Muscle of back (tissue), 13 donors: ENCODE measurements around the gene BPTF. TPM values are rescaled to one million over a fixed set of nuclear protein-coding genes. Genes with fewer than 3 reads are reported as not detected.
A peak's percentile ranks its signal among the peaks of the same experiment; 100 is the strongest.
"Not testable (repeated sequence)": the region's sequence is repeated elsewhere in the genome, so short reads cannot be mapped to it uniquely, and the experiment has no call there.

Experiments
- DNase-seq, 3 donors: peaks; one replicate each; pipeline versions ENCODE4 v3.0.0 to v3.0.0-alpha.2; 2013
- long read RNA-seq, 9 donors: transcript quantifications; one replicate each; lab custom pipeline, GENCODE V29; 2026
- polyA plus RNA-seq, 10 donors: library from polyadenylated mRNA; unstranded; fragments of 120-200 nt; gene quantifications; one replicate each; pipeline ENCODE4 v1.2.1, GENCODE V29; 2013; ENCODE audit not compliant: insufficient read length in 10 of 10

Gene BPTF, protein sequence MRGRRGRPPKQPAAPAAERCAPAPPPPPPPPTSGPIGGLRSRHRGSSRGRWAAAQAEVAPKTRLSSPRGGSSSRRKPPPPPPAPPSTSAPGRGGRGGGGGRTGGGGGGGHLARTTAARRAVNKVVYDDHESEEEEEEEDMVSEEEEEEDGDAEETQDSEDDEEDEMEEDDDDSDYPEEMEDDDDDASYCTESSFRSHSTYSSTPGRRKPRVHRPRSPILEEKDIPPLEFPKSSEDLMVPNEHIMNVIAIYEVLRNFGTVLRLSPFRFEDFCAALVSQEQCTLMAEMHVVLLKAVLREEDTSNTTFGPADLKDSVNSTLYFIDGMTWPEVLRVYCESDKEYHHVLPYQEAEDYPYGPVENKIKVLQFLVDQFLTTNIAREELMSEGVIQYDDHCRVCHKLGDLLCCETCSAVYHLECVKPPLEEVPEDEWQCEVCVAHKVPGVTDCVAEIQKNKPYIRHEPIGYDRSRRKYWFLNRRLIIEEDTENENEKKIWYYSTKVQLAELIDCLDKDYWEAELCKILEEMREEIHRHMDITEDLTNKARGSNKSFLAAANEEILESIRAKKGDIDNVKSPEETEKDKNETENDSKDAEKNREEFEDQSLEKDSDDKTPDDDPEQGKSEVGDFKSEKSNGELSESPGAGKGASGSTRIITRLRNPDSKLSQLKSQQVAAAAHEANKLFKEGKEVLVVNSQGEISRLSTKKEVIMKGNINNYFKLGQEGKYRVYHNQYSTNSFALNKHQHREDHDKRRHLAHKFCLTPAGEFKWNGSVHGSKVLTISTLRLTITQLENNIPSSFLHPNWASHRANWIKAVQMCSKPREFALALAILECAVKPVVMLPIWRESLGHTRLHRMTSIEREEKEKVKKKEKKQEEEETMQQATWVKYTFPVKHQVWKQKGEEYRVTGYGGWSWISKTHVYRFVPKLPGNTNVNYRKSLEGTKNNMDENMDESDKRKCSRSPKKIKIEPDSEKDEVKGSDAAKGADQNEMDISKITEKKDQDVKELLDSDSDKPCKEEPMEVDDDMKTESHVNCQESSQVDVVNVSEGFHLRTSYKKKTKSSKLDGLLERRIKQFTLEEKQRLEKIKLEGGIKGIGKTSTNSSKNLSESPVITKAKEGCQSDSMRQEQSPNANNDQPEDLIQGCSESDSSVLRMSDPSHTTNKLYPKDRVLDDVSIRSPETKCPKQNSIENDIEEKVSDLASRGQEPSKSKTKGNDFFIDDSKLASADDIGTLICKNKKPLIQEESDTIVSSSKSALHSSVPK (N-terminal part only)
- 10 to 100 TPM; 53.7 to 82.2 (median 70.2) TPM for polyA plus RNA-seq
- long read RNA-seq, donor 1 = 0 reads
- long read RNA-seq, donor 2, partial matches to known transcripts = 0 of 6 reads
- long read RNA-seq, donor 2, other reads (novel, unspliced or antisense) = 0 of 6 reads
- long read RNA-seq, donor 3 = 0 reads
- long read RNA-seq, donor 4 = 0 reads
- long read RNA-seq, donor 5, partial matches to known transcripts = 9 of 10 reads
- long read RNA-seq, donor 5, other reads (novel, unspliced or antisense) = 0 of 10 reads
- long read RNA-seq, donor 6, partial matches to known transcripts = 5 of 6 reads
- long read RNA-seq, donor 6, other reads (novel, unspliced or antisense) = 0 of 6 reads
- long read RNA-seq, donor 7, partial matches to known transcripts = 0 of 1 reads
- long read RNA-seq, donor 7, other reads (novel, unspliced or antisense) = 0 of 1 reads
- long read RNA-seq, donor 8 = 0 reads
- long read RNA-seq, donor 9 = 0 reads

DNA sequence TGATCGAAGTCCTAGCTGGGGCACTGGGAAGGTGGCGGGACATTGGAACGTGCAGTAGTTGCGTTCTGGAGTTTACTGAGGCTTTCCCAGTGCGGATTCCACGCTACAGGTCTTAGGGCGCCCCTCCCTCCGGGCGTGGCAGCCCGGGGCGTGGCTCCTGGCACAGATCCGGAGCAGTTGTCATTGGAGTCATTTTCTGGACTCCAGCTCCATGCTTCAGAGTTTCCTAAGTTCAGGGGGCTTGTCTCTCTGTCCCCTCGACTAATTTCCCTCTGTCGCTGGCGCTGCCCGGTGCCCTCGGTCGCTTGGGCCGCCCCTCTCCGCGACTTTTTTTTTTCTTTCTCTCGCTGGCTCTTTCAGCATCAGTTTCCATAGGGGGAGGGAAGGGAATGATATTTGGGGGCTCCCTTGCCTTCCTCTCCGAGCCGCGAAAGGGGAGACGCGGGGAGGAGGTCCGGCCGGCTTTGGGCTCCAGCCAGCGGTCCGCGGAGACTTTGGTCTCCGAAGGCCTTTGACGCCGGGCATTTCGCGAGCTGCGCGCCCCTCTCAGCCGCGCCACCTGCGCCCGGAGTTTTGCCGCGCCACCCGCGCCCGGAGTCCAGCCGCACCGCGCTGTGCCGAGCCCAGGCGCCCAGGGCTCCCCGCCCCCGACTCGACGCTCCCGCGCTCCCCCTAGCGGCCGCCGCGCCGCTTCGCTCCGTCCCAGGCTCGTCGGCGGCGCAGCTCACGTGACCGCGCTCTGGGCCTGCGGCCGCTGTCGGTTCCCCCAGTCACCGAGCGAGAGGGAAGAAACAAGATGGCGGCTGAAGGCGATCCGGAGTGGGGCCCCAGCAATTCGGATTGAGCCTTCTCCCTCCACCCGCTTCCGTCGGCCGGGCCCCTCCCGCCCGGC lies at the start of gene BPTF:
BPTF (plus strand) TSS at position 769 of the 892 bp plus-strand sequence. CDS start 222 bp downstream, outside the sequence.
- peak; percentile 93 to 98 (median 96) for DNase-seq

DNA sequence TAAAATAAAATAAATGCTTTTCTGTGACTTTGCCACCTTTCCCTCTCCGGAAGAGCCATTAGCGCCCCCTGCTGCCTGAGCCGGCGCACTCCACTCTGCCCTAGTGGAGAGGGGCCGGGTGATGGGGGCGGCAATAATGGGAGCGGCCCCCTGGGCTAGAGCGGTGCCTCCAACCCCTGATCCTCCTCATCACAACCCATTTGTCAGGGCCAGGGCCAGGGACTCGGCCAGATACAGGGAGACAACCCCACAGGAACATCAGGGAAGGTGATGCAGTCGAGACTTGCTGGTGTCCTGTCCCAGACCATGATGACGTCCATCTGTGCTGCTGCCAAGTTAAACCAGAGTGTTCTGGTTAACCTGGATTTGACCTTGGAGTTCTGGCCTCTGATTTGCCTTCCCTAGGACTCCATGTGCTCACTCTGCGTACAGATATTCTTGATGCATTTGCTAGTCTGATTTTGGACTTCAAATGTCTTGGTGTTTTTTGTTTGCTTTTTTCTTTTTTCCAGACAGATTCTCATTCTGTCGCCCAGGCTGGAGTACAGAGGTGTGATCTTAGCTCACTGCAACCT lies 46.1 kb upstream of the BPTF start:
- DNase-seq = peak; percentile 55 to 91 (median 77)

DNA sequence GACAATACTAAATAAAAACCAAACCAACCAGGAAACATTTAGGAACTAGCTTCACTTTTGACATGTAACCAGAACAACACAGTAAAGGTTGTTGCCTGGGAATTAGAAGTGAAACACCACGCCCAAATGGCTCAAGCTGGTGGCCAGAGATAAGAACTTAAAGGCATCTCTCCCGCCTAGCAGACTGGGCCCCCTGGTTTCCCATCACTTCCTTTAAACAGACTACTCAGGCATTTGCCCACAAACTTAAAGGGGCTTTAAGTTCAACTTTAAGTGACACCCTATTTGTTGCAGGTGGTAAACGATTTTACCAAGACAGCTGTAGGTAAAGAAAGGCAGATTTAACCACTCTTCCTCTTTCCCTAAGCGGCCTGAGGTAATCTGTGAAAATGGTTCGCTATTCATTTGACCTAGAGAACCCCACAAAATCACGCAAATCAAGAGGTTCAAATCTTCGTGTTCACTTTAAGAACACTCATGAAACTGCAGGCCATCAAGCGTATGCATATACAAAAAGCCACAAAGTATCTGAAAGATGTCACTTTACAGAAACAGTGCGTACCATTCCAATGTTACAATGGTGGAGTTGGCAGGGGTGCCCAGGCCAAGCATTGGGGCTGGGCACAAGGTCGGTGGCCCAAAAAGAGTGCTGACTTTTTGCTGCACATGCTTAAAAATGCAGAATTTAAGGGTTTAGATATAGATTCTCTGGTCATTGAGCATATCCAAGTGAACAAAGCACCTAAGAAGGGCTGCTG lies 40.8 kb upstream of the BPTF start:
- DNase-seq = no peak

DNA sequence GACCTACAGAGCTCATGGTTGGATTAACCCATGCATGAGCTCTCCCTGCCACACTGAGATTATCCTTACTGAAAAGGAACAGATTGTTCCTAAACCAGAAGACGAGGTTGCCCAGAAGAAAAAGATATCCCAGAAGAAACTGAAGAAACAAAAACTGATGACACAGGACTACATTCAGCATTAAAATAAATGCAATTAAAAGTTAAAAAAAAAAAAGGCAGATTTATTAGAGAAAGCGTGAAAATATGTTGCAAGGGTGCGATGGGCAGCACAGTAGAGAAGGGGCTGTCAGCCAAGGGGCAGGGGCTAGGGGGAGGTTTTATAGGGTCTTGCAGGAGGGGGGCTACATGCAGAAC lies 40.2 kb upstream of the BPTF start:
- no peak for DNase-seq

DNA sequence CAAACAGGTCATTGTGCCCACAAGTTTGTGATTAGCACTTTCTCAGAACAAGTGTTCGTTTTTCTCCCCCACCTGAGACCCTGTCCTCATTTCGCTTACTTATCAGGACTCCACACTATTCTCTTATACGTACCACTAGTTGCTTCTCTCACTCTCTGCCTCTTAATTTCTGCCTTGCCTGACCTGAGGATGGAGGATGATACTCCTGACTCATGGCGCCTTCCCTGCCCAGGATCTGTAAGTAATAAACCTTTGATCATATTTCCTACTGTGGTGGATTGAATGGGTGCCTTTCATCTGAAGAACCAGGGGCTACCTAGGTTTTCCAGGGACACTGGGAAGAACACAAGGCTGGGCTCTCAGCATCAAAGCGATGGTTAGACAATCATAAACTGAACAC lies 39.8 kb upstream of the BPTF start:
- no peak for DNase-seq

DNA sequence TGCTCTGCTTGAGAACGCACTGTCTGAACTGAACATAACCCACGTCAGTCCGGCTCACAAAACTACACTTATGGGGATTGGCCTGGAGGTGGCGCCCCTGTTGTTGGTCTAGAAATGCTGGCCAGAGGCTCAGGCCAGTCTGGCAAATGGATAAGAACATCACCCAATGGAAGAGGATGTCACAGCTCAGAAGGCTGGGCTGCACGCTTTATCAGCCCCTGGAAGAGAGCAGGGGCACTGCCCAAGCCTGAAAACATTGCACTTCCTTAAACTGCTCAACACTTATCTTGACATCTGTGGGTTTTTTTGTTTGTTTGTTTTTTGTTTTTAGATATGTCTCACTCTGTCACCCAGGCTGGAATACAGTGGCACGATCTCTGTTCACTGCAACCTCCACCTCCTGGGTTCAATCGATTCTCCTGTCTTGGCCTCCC lies 24.8 kb upstream of the BPTF start:
- DNase-seq = peak; percentile 20 to 66 (median 43)

DNA sequence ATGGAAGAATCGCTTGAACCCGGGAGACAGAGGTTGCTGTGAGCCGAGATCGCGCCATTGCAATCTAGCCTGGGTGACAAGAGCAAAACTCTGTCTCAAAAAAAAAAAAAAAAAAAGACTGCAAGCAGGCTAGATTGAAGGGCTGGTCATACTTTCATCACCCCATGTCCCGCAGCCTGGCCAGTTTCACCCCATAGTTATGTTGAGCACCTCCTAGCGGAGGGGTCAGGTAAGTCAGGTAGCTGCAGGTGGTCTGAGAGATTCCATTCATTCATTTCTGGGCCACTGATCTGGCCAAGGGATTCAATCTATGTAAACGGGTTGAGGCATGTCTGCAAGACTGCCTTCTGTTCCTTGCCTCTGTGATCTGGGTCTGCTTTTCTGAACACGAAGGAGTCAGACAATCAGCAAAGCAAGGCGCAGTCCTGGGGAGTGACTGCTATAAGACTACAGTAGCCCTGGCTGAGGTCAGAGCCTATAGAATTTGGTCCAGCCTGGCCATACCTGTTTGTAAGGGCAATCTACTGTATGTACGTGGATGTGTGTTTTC lies 23.6 kb upstream of the BPTF start:
- no peak for DNase-seq

DNA sequence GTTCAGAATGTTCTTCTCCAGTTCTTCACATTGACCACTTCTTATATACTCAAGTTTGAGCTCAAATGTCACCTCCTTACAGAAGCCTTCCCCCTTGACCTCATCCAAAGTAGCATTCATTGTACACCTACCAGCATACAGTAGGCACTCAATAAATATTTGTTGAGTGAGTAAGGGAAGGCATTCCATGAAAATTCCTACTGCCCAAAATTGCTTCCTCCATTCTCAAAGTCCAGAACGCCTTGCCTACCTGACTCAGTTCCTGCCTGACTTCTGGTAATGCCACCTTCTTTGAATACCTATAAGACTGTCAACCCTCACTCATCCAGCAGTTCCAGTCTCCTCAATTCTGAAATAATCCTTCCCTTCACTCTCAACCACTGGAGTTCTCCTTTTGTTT lies 14.8 kb upstream of the BPTF start:
- DNase-seq = no peak

DNA sequence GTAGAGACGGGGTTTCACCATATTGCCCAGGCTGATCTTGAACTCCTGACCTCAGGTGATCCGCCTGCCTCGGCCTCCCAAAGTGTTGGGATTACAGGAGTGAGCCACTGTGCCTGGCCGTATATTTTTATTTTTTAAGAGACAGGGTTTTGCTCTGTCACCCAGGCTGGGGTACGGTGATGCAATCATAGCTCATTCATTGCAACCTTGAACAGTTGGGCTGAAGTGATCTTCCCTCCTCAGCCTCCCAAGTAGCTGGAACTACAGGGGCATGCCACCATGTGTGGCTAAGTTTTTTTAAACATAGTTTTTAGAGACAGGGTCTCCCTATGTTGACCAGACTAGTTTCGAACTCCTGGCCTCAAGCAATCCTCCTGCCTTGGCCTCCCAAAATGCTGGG lies 12.9 kb upstream of the BPTF start:
- DNase-seq = not testable (repeated sequence)

DNA sequence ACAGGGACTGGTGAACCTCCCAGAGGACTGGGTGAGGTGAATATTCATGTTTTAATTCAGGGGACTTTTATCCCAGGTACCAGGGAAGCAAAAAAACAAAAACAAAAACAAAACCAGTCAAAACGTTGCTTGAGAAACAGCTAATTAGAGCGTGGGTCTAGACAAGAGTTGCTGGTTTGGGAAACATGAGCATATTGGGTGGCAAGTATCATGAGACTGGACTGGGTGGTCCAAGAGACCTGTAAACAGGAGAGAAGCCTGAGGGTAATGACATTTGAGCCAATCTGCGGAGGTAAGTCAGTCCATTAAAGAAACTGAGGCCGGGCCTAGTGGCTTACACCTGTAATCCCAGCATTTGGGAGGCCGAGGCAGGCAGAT lies 11.5 kb upstream of the BPTF start:
- DNase-seq = no peak

DNA sequence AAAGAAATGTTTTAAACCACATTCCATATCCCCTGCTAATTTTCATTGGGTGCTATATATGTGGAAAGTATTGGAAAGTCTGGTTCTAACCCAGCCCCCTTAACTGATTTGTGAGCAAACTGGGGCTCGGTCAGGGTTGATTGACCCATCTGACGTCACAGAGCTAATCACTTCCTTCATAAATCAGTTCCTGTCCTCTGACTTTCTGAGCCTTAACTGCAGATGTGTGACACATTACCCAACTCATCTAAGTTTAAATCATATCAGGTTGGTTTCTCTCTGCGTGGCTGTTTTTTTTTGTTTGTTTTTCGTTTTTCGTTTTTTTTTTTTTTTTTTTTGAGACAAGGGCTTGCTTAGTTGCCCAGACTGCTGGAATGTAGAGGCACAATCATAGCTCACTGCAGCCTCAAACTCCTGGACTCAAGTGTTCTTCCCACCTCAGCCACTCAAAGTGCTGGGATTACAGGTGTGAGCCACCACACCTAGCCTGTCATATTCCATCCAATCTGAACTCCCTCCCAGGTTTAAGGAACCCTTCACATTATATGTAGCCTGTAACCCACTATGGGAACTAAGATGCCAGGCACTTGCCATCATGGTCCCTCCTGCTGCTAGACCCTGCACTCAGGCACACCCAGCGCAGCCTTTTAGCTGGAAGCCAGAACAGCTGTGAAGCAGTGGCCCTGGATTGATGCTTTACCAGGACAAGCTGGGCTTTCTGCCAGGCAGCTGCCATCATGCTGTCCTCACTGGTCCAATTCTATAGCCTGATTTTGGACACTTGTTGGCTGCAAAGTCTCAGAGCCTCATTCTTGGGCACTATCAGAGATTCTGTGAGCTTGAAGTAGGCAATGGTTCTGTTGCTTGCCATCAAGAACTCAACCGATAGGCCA lies 6.9 kb upstream of the BPTF start:
- no peak for DNase-seq

DNA sequence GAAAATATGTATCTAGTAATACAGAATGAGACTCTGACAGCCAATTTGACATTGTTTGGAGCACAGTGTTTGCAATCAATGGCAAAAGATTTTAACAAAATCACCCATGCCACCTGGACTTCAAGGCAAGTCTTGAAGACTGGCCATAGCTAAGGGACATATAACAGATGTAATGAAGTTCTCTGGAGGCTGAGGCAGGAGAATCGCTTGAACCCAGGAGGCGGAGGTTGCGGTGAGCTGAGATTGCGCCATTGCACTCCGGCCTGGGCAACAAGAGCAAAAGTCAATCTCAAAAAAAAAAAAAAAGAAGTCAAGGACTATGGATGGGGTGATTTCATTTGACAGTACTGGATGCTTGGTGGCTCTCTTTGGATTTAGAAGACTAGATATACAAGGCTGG lies 5.6 kb upstream of the BPTF start:
- DNase-seq = no peak

DNA sequence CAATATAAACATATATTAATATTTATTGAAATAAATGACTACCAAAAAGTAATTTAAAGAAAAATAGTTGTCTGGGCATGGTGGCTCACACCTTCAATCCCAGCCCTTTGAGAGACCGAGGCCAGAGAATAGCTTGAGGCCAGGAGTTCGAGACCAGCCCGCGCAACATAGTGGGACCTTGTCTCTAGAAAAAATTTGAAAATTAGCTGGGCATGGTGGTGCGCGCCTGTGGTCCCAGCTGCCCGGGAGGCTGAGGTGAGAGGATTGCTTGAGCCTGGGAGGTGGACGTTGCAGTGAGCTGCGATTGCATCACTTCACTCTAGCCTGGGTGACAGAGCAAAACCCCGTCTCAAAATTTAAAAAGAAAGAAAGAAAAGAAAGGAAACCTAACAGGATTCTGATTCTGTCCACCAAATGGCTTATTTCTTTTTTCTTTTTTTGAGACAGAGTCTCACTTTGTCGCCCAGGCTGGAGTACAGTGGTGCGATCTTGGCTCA lies 3.4 kb upstream of the BPTF start:
- no peak for DNase-seq

DNA sequence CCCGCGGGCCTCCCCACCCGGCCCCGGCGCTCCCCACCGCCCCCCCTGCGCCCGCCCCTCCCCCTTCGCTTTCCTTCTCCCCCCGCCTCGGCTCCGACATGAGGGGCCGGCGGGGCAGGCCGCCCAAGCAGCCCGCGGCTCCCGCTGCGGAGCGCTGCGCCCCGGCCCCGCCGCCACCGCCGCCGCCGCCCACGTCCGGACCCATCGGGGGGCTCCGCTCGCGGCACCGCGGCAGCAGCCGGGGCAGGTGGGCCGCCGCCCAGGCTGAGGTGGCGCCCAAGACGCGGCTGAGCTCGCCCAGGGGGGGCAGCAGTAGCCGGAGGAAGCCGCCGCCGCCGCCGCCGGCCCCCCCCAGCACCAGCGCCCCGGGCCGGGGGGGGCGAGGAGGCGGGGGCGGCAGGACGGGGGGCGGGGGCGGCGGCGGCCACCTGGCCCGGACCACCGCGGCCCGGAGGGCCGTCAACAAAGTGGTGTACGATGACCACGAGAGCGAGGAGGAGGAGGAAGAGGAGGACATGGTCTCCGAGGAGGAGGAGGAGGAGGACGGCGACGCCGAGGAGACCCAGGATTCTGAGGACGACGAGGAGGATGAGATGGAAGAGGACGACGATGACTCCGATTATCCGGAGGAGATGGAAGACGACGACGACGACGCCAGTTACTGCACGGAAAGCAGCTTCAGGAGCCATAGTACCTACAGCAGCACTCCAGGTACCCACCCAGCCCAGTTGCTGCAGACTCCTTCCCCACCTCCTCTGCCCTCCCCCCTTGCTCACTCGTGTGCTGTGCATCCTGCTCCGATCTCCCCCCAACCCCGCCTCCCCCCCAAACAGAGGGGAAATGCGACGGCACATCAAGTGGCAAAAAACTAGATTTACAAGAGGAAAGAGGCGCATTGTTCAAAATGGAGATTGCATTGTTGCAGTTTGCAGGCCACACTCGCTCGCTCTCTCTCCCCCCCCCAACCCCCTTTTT lies 611 bp downstream of the BPTF start:
- DNase-seq = peak; percentile 45 to 91 (median 67)

DNA sequence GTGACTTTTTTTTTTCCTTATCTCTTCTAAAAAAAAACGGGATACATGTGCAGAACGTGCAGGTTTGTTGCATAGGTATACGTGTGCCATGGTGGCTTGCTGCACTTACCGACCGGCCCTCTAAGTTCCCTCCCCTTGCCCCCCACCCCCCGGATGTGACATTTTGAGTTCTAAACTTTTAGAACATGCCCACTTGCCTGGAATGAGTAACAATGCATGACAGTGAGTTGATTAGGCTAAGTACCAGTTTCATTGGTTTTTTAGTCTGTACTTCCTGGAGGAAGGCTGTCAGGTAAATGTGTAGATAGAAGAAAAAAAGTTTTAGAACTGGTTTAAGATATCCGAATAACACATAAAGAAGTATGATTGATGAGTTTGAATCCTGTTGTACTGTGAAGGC lies 4.0 kb downstream of the BPTF start:
- no peak for DNase-seq

DNA sequence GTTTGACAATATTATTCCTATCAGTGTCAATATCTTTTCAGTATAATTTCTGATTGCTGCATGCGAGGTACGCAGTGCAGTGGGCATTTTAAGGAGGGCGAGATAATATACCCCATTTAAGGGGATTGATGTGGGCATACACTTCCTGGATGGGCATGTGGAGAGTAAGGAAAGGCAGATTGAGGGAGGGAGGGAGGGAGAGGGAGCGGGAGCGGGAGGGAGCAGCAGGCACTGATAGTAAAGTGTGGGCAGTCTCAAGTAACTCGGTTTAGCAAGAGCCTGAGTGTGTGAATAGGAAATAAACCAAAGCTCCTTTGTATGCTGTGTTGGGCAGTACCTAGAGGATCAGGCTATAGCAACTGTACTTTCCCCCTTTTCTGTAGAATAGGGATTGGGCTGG lies 5.1 kb downstream of the BPTF start:
- no peak for DNase-seq
